Suprapubic skin (tissue), 3 donors: Measurements from ENCODE around the gene AGAP3.

ENCODE experiments used
- CTCF ChIP-seq, 2 donors: fragments of 200-600 bp in 1 of 2; fragments of 450-650 bp in 1 of 2; sonication (generic) in 1 of 2; IDR thresholded peaks; one replicate each; pipeline ENCODE4 v1.5.1; 2016 to 2019; ENCODE audit warnings: antibody characterized with exemption in 2 of 2, mild to moderate bottlenecking in 1 of 2, moderate library complexity in 1 of 2
- EP300 ChIP-seq: sonication (generic); formaldehyde crosslinking; IDR thresholded peaks from one replicate; pipeline ENCODE4 v1.6.1; 2017; ENCODE audit warnings: antibody characterized with exemption
- POLR2A ChIP-seq, 2 donors: fragments of 450-650 bp; IDR thresholded peaks; one replicate each; pipeline ENCODE4 v1.6.1; 2017; ENCODE audit warnings: antibody characterized with exemption in 2 of 2, mild to moderate bottlenecking in 2 of 2, moderate library complexity in 2 of 2

- TF ChIP-seq EP300 (no peak), CTCF (IDR thresholded peaks at IDR 0.05) (no peak), POLR2A (IDR thresholded peaks at IDR 0.05) (no peak)
Observed at GRCh38 chr7:151060113-151060415, 26.2 kb upstream of the AGAP3 start.
